ENCODE results near the gene KRTAP5-6. TPM values are rescaled to one million over a fixed set of nuclear protein-coding genes. Genes with fewer than 3 reads are reported as not detected.

Gene KRTAP5-6
- total RNA-seq, 1 experiment from 2014 or later = not detected

DNA sequence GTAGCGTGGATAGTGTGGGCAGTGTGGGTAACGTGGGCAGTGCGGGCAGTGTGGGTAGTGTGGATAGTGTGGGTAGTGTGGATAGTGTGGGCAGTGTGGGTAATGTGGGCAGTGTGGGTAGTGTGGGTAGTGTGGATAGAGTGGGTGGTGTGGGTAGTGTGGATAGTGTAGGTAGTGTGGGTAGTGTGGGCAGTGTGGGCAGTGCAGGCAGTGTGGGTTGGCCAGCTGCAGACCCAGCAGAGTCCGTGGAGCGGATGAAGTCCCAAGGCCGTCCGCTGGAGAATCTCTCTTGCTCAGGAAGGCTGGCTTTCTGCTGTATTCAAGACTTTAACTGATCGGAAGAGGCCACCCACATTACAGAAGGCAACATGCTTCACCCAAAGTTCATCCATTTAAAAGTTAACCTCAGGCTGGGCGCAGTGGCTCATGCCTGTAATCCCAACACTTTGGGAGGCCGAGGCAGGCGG, 26.1 kb upstream of the KRTAP5-6 start:
- no TSS peak for BruUV-seq (replicated peaks)

DNA sequence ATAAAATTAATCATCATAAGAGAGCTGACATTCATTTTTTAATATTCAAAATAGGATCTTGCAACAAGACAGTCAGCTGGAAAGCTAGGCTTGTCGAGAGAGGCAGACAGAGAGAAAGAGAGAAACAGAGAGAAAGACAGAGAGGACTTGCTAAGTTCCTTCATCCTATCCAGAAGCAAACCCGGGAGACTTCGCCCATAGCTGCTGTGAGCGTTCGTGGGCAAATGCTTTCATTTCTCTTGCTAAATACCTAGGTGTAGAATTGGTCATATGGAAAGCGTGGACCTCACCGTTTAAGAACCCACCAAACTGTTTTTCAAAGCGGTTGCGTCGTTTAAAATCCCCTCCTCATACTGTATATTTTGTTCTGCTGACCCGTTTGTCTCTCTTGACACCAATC, 25.3 kb upstream of the KRTAP5-6 start:
- H3K79me2 ChIP-seq (ENCODE audit: low read length) = no peaks in the 10 kb centered on the region
- H3K4me2 ChIP-seq (ENCODE audit: low read length) = no peak overlapping the region
- no peak overlapping the region for H3K9ac ChIP-seq (ENCODE audit: low read length)
- no peak overlapping the region for H3K27ac ChIP-seq (ENCODE audit: low read length)
- no peaks in the 10 kb centered on the region for H3K9me3 ChIP-seq (ENCODE audit: low read length)
- TF ChIP-seq EZH2phosphoT487 (IDR thresholded peaks at IDR 0.05; ENCODE audit: borderline replicate concordance, low read length) = no peak
- no peak overlapping the region for H2AFZ ChIP-seq (ENCODE audit: low read length)
- no TSS peak for BruUV-seq (replicated peaks)
- no peaks in the 10 kb centered on the region for H3K4me1 ChIP-seq (ENCODE audit: insufficient read depth, low read length)
- H3F3A ChIP-seq (ENCODE audit: low read length, unreplicated experiment) = no peaks in the 10 kb centered on the region
- intact Hi-C loops (cut with micrococcal nuclease) = no loop called here
- H3K9me2 ChIP-seq (replicated peaks; ENCODE audit: low read length) = no peaks in the 10 kb centered on the region
- H3K4me3 ChIP-seq (ENCODE audit: low read length) = no peak overlapping the region
- H3K36me3 ChIP-seq (ENCODE audit: low read depth, low read length) = no peaks in the 10 kb centered on the region
- ATAC-seq (no peak), DNase-seq (no peak)
- peaks cover 71% of the 10 kb centered on the region for H3K27me3 ChIP-seq (ENCODE audit: low read length)
- POLR2A ChIA-PET (ENCODE audit: unreplicated experiment) = no interaction called here
- no peaks in the 10 kb centered on the region for H4K20me1 ChIP-seq (ENCODE audit: low read length)
- CTCF ChIA-PET = no interaction called here

More for the DNA sequence above, 26.1 kb upstream of the KRTAP5-6 start:
- DNase-seq = no peak
- Histone ChIP-seq H3K4me3 (ENCODE audit: low read length) (no peak overlapping the region), H3K9ac (ENCODE audit: low read length) (no peak overlapping the region), H2AFZ (ENCODE audit: low read length) (no peak overlapping the region), H3K27me3 (ENCODE audit: low read length) (peaks cover 66% of the 10 kb centered on the region), H3K27ac (ENCODE audit: low read length) (no peak overlapping the region), H3K9me3 (ENCODE audit: low read length) (no peaks in the 10 kb centered on the region), H3K4me2 (ENCODE audit: low read length) (no peak overlapping the region), H4K20me1 (ENCODE audit: low read length) (no peaks in the 10 kb centered on the region), H3K9me2 (replicated peaks; ENCODE audit: low read length) (no peaks in the 10 kb centered on the region), H3K36me3 (ENCODE audit: low read depth, low read length) (no peaks in the 10 kb centered on the region), H3K4me1 (ENCODE audit: insufficient read depth, low read length) (no peaks in the 10 kb centered on the region), H3K79me2 (ENCODE audit: low read length) (no peaks in the 10 kb centered on the region), H3F3A (ENCODE audit: low read length, unreplicated experiment) (no peaks in the 10 kb centered on the region)
- ChIA-PET CTCF (no interaction called here), POLR2A (ENCODE audit: unreplicated experiment) (no interaction called here)
- no peak for ATAC-seq
- TF ChIP-seq EZH2 (IDR thresholded peaks at IDR 0.05; ENCODE audit: low read length, unreplicated experiment) (no peak), EZH2phosphoT487 (IDR thresholded peaks at IDR 0.05; ENCODE audit: borderline replicate concordance, low read length) (no peak)
- TF ChIP-seq, protein P1, sequence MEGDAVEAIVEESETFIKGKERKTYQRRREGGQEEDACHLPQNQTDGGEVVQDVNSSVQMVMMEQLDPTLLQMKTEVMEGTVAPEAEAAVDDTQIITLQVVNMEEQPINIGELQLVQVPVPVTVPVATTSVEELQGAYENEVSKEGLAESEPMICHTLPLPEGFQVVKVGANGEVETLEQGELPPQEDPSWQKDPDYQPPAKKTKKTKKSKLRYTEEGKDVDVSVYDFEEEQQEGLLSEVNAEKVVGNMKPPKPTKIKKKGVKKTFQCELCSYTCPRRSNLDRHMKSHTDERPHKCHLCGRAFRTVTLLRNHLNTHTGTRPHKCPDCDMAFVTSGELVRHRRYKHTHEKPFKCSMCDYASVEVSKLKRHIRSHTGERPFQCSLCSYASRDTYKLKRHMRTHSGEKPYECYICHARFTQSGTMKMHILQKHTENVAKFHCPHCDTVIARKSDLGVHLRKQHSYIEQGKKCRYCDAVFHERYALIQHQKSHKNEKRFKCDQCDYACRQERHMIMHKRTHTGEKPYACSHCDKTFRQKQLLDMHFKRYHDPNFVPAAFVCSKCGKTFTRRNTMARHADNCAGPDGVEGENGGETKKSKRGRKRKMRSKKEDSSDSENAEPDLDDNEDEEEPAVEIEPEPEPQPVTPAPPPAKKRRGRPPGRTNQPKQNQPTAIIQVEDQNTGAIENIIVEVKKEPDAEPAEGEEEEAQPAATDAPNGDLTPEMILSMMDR (conservative IDR thresholded peaks at IDR 0.05; ENCODE audit: low read depth, low read length) = no peak
- intact Hi-C loops (cut with micrococcal nuclease) = no loop called here

DNA sequence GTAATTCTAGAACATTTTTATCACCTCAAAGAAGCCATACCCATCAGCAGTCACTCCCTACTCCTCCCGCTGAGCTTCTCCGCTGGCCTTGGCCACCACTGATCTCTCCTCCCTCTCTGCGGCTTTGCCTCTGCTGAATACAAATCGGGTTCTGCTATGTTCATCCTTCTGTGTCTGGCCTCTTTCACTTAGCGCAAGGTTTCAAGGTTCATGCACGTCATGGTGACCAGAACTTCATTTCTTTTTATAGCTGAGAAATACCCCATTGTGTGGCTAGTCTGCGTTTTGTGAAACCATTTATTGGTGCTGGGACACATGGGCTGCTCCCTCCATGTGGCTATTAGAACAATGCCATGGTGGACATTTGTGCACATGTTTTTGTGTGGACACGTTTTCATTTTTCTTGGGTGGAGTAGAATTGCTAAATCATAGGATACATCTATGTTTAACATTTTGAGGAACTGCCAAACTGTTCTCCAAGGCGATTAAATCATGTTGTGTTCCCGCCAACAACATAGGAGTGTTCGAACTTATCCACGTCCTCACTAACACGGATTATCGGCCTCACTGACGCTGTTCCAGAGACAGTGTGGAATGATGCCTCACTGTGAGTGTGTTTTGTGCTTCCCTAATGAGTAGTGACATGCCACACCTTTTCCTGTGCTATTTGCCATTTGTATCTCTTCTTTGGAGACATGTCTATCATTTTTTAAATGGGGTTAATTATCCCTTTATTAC, 24.2 kb upstream of the KRTAP5-6 start:
- H3K4me2 ChIP-seq (ENCODE audit: low read length) = no peak overlapping the region
- POLR2A ChIA-PET (ENCODE audit: unreplicated experiment) = no interaction called here
- DNase-seq = no peak
- CTCF ChIA-PET = no interaction called here
- H3K9ac ChIP-seq (ENCODE audit: low read length) = no peak overlapping the region
- no peak for ATAC-seq
- no TSS peak for BruUV-seq (replicated peaks)
- H3K9me3 ChIP-seq (ENCODE audit: low read length) = no peaks in the 10 kb centered on the region
- no peaks in the 10 kb centered on the region for H3K79me2 ChIP-seq (ENCODE audit: low read length)
- H4K20me1 ChIP-seq (ENCODE audit: low read length) = no peaks in the 10 kb centered on the region
- no peaks in the 10 kb centered on the region for H3F3A ChIP-seq (ENCODE audit: low read length, unreplicated experiment)
- no peak overlapping the region for H2AFZ ChIP-seq (ENCODE audit: low read length)
- TF ChIP-seq EZH2 (IDR thresholded peaks at IDR 0.05; ENCODE audit: low read length, unreplicated experiment) (no peak), EZH2phosphoT487 (IDR thresholded peaks at IDR 0.05; ENCODE audit: borderline replicate concordance, low read length) (no peak)
- TF ChIP-seq, protein P1 (conservative IDR thresholded peaks at IDR 0.05; ENCODE audit: low read depth, low read length) = no peak
- intact Hi-C loops (cut with micrococcal nuclease) = no loop called here
- H3K27me3 ChIP-seq (ENCODE audit: low read length) = peaks cover 76% of the 10 kb centered on the region
- no peaks in the 10 kb centered on the region for H3K4me1 ChIP-seq (ENCODE audit: insufficient read depth, low read length)
- no peaks in the 10 kb centered on the region for H3K9me2 ChIP-seq (replicated peaks; ENCODE audit: low read length)
- H3K4me3 ChIP-seq (ENCODE audit: low read length) = no peak overlapping the region
- no peaks in the 10 kb centered on the region for H3K36me3 ChIP-seq (ENCODE audit: low read depth, low read length)
- no peak overlapping the region for H3K27ac ChIP-seq (ENCODE audit: low read length)

All from PC-3 (cell line).